Jurkat, Clone E6-1 (cell line): ENCODE measurements around the gene CYTH3.
"Not testable (repeated sequence)": the region's sequence is repeated elsewhere in the genome, so short reads cannot be mapped to it uniquely, and the experiment has no call there.

Experiments used
- DNase-seq: peaks from one replicate; pipeline ENCODE4 v3.0.0-alpha.2; 2011; ENCODE audit warnings: low read depth, low spot score
- H3K4me3 ChIP-seq: 2 replicates; pipeline ENCODE4 v1.5.1; 2011; ENCODE audit warnings: mild to moderate bottlenecking, low read length, control low read depth, moderate library complexity

CYTH3 gene

DNA sequence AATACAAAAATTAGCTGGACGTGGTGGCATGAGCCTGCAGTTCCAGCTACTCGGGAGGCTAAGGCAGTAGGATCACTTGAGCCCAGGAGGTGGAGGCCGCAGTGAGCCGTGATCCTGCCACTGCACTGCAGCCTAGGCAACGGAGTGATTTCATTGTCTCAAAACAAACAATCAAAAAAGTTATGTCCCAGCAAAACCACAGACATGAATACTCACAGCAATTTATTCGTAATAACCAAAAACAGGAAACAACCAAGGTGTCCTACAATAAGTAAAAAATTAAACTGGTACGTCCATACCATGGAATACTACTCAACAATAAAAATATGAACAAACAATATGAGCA, 11.6 kb upstream of the CYTH3 start:
- no peak for DNase-seq

DNA sequence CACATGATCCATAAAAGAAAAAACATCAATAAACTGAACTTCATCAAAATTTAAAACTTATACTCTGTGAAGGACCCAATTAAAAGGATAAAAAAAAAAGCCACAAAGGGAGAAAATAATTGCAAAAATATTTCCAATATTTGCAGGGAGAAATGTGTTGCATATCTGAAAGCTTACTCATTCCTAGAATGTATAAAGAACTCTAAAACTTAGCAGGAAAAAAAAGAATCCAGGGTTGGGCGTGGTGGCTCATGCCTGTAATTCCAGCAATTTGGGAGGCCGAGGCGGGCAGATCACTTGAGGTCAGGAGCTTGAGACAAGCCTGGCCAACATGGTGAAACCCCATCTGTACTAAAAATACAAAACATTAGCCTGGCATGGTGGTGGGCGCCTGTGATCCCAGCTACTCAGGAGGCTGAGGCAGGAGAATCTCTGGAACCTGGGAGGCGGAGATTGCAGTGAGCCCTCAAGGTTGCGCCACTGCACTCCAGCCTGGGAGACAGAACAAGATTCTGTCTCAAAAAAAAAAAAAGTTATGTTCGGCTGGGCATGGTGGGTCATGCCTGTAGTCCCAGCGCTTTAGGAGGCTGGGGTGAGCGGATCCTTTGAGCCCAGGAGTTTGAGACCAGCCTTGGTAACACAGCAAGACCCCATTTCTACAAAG, 11.1 kb upstream of the CYTH3 start:
- DNase-seq, H3K4me3 ChIP-seq: not testable (repeated sequence)

More for the DNA sequence above, 11.6 kb upstream of the CYTH3 start:
- H3K4me3 ChIP-seq = no peak overlapping the region

DNA sequence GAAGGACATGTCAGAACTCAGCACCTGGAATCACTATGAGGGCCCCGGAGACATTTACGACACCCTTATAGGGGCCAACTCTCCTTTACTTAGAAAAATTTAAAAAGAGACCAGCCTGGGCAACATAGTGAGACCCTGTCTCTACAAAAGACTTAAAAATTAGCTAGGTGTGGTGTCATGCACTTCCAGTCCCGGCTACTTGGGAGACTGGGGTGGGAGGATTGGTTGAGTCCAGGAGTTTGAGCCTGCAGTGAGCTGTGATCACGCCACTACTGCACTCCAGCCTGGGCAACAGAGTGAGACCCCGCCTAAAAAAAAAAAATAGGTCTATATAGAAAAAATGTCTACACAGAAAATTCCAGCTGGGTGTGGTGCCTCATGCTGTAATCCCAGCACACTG, 7.5 kb upstream of the CYTH3 start:
- no peak for DNase-seq

DNA sequence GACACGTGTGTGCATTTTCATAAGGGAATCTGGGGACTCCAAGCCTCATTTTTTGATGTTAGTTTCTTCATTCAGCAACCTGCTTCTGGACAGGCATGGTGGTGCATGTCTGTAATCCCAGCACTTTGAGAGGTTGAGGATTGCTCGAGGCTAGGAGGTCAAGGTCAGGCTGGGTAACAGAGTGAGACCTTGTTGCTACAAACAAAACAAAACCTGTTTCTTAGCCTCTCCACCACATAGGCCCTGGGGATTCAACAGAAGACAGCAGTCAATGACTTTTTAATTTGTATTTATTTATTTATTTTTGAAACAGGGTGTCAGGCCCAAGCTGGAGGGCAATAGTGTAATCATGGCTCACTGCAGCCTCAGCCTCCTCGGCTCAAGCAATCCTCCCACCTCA, 6.9 kb upstream of the CYTH3 start:
- no peak for DNase-seq
- no peak overlapping the region for H3K4me3 ChIP-seq

More for the DNA sequence above, 7.5 kb upstream of the CYTH3 start:
- no peak overlapping the region for H3K4me3 ChIP-seq

DNA sequence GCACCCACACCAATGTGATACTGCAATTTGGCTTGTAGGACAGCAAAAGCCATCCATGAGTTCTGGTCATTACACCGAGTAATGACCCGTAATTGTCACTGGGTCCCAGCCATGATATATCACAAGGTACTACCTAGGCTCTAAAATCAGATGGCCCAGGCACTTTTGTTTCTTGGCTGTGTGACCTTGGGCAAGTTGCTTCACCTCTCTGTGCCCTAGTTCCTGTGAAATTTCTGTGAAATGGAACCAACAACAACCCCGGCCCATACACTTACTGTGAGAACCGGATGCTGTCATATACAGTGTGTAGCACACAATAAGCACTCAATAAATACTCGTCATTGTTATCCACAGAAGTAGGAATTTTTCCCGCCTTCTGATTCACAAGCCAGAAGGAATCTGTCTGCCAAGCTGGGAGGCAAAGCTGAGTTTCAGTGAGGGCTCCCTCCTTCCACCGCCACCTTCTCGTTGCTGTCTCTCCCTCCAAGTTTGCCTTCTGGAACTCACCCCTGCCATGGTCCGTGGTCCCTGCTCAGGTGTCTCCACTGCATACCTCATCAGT, 6.4 kb upstream of the CYTH3 start:
- H3K4me3 ChIP-seq = no peak overlapping the region
- no peak for DNase-seq

DNA sequence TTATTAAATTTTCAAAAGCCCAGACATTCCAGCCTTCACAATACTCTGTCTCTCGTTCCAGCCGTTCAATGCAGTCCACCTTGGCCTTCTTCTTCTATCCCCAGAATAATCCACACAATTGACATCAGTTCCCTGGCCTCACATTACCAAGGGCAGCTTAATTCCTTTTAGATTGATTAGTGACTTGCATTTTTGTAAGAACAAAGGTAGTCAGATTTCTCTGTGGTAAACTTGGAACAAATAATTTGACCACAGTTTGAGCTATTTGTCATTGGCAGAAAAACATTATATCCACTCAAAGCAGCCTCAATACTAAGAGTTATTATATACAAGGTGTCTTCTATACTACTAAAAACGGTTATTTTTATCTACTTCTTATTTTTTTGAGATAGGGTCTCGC, 5.1 kb upstream of the CYTH3 start:
- no peak for DNase-seq
- no peak overlapping the region for H3K4me3 ChIP-seq

DNA sequence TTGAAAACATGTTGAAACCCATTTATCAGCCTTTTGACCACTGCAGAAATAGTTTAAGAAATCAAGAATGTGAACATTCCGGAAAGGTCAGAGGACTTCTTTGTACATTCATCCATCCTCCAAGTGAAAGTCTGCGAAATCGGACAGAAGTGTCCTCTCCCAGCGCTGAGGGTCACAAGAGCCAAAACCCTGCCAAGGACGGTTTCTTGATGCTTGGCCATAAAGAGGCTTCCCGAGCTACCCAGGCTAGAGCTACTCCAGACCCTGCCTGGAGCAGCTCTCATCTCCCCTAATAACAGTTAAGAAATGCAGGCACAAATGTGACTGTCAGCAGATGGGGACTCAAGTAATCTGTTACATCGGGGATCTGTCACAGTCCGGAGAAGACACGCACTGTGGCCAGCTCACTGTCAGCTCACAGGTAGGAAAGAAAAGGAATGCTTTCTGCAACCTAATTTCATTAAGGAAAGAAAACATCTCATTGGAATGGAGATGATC, 4.5 kb upstream of the CYTH3 start:
- no peak for DNase-seq
- H3K4me3 ChIP-seq = no peak overlapping the region

DNA sequence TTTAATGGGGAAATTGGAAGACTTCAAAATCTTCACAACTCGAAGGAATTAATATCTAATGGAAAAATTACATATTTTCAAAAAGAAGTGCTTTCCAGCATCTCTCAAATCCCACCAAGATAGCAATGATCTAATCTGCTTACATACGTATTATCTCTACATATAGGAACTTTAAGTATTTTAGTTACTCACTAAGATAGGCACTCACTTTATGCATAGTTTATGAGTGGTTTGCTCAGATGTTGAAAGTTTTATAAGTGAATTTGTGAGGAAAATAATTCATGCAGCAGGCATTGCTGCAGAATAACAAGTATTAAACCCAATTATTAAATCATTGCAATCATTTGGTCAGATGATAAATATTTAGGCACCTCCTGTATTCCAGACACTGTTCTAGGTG, 2.3 kb upstream of the CYTH3 start:
- DNase-seq = no peak
- no peak overlapping the region for H3K4me3 ChIP-seq

DNA sequence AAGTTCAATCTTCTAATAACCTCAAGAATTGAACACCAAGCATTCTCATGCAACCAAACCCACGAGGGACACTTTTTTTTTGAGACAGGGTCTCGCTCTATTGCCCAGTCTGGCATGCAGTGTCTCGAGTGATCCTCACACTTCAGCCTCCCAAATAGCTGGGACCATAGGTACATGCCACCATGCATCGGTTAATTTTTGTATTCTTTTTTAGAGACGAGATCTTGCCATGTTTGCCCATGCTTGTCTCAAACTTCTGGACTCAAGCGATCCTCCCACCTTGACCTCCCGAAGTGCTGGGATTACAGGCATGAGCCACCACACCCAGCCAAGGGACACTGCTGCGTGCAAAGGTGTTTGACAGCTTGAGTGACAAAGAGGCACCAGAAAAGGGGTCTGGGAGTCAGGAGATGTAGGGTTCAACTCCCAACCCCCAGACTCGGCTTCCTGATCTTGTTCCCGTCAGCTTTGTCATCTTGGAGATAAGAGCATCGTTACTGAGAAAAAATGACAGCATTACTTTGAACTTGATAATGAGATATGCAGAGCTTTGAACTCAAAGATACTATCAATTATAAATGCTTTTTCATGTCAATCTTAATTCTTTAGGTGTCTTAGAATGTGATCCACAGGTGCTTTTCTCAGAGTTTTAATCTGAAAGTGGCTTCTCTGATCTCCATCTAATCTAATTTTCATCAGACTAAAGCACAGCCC, 1.6 kb upstream of the CYTH3 start:
- DNase-seq = peak; percentile 61
- no peak overlapping the region for H3K4me3 ChIP-seq

DNA sequence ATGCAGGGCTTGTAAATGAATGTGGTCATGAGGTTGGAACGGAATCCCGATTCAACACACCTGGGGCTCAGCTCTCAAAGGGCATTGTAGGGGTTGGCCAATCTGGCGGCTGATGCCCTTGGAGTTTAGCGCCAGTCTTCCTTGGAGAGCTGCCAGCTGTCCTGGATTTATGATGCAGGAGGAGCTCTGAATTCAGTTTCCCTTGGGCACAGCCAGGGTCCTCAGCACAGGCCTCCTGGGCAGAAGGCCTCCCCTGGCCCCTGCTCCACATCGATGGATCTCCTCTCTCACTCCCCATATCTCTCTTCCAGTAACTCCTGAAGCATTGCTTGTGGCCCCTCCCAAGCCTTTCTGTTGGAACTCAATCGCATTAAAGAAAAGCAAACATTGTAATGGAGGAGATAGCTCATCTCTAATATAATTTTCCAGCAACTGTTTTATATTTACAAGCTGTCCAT, 985 bp upstream of the CYTH3 start:
- DNase-seq = no peak
- H3K4me3 ChIP-seq = no peak overlapping the region

DNA sequence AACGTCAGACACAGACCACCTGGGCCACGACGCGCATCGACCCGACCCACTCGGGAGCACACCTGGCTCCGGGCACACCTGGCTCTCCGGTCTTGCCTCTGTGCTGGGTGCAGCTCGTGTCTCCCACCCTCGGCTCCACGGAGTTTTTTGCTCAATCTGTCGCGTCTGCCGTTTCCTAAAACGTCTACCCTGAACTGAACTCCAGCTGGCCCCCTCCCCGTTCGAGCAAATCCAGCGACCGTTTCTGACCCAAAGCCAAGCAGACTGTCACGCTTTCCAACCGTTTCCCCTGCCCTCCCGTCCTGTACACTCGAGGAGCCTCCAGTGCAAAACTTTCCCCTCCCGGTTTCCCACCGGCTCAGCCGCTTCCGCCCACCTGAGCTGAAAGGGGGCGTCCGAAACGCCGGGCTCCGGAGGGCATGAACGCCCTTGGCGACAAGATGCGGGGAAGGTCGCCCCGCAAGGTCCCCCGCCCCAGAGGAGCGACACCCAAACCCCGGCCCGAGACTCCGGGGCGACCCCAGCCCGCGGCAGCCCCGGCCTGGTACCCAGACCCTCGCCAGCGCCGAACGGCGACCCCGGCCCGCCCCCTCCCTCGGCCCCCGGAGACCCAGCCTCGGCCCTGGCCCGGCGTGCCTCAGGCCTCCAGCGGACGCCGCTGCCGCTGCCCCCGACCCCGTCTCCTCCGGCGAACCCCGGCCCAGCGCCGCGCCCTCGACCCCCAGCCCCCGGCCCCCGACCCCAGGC, 557 bp downstream of the CYTH3 start:
- DNase-seq = no peak
- H3K4me3 ChIP-seq = peak overlapping the region; percentile 72

DNA sequence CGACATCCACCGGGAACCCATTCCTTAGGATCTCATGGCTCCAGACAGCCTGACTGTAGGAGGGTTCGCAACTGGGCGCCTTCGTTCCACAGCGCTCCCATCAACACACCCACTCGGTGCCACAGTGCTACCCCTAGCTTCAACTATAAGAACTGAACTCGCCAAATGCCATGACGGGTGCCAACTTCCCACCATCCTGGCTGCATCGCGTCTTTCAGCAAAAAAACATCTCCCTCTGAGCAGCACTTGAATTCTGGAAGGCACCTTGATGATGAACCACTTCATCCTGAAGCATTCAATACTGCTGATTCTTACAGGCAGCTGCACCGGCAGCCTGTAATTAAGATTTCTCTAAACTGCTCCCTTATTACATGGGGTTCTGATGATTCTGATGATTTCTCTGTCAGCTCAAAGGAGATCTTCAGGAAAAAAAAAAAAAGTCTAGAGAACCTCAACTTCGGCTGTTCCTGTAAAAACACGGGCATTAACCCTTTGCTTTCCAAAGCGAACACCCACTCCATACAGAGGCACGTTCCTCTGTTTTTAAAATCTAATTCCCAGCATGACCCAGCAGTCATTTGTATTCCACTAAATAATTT, 1.3 kb downstream of the CYTH3 start:
- no peak for DNase-seq
- peak overlapping the region; percentile 72 for H3K4me3 ChIP-seq

DNA sequence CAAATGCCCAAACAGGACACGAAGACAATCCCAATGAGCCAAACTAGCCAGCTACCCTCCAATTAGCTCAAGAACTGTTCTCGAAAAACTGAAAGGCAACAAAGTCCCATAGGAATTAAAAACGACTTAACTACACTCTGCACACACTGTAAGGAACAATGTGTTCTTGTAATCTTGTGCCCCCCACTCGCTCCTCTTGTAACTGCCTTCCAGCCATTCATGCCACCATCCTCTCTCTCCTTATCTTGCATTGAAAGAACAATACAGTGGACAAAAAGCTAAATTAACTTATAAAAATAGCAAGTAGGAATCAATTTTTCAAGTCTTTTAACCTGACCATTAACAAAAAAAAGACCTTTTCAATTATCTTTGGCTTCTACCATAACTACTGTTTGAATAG, 2.9 kb downstream of the CYTH3 start:
- H3K4me3 ChIP-seq = no peak overlapping the region
- DNase-seq = no peak

DNA sequence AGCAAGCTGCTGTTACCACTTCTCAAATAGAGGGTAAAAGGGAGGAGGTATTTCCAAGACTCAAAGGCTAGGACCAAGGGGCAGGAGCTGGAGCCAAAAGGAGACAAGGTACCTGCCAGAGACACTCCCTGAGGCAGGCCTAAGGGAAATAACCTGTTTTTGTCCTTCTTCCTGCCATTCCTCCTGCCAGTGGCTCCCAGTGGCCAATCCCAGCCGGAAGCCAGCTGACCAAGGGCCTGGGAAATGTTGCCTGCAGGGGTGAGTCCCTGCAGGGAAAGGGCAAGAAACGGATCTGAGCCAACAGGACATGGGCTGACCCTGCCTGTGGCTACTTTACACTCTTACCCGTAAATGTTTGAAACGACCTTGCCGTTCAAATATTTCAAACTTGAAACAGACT, 3.5 kb downstream of the CYTH3 start:
- no peak for DNase-seq
- no peak overlapping the region for H3K4me3 ChIP-seq

DNA sequence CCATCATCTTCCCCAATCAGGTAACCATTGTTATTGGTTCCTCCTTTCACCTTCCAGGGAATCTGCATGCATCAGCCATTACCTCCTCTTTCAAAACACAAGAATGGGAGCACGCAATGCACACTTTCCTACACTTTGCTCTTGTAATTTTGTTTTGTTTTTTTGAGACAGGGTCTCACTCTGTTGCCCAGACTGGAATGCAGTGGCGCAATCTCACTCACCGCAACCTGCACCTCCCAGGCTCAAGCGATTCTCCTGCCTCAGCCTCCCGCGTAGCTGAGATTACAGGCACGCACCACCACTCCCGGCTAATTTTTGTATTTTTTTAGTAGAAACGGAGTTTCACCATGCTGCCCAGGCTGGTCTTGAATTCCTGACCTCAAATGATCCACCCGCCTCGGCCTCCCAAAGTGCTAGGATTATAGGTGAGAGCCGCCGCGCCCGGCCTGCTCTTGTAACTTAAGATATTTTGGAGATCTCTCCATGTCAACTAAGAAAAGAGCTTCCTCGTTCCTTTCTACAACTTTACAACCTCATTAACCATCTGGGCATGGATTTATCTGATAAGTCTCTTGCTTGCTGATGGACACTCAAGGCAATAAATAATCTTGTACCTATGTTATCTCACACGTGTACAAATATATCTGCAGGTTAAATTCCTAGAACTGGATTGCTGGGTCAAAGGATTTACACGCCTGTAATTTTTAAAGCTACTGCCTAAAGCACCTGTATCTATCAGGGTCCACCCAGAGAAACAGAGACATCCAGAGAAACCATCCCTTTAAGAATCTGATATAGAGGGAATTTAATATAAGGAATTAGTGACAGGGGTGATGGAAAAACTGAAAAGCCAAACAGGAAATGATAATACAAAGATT, 4.2 kb downstream of the CYTH3 start:
- DNase-seq = no peak
- H3K4me3 ChIP-seq = no peak overlapping the region

DNA sequence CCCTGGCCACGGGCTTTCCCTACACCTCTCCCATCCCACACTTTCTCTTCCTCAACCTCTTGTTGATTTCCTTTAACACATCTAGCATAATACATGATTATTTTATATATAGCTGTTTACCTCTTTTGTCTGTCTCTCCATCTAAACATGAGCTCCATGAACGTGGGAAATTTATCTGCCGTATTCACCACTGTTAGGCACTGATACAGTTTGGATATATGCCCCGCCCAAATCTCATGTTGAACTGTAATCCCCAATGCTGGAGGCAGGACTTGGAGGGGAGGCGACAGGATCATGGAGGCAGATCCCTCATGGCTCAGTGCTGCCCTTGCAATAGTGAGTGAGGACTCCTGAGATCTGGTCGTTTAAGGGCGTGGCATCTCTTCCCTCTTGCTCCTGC, 5.7 kb downstream of the CYTH3 start:
- DNase-seq = no peak
- H3K4me3 ChIP-seq = no peak overlapping the region

DNA sequence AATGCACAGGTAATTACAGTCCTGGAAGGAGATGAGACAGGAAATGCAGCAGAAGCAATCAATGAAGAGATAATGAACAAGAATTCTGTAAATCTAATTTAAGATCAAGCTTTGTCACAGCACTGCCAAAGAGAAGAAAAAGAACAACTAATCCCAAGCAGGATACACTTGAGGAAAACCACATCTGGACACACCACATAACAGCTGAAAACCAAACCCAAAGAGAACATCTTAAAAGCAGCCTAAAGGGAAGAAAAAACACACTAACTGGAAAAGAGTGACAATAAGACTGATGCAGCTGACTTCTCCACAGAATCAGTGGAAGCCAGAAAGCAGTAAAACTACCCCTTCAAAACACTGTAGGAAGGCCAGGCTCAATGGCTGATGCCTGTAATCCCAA, 10.2 kb downstream of the CYTH3 start:
- DNase-seq = no peak

DNA sequence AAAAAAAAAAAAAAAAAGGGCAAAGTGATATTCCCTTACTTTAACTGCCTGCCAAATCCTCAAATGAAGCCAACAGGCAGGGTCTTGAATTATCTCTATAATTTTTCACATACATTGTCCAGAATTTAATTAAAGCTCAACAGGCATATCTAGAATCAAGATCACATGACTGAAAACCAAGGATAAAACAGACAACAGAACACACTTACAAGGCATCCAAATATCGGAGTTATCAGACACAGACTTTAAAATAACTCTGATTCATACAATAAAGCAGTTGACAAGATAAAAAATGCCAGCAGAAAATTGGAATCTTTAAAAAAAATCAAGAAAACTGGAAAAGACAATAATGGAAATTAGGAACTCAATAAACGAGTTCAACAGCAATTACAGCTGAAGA, 10.7 kb downstream of the CYTH3 start:
- H3K4me3 ChIP-seq = no peak overlapping the region
- no peak for DNase-seq

More for the DNA sequence above, 10.2 kb downstream of the CYTH3 start:
- no peak overlapping the region for H3K4me3 ChIP-seq
